Stimulated activated CD8-positive, alpha-beta memory T cell treated with anti-CD3 and anti-CD28 coated beads, Interleukin-7, amount 100 ng/mL, for 24 hours (primary cell): ENCODE measurements around the gene COL24A1.
"Not testable (repeated sequence)": the region's sequence is repeated elsewhere in the genome, so short reads cannot be mapped to it uniquely, and the experiment has no call there.

Experiments used
- DNase-seq: peaks from one replicate; pipeline ENCODE4 v3.0.0-alpha.2; 2020; ENCODE audit warnings: low read depth

The COL24A1 gene

GRCh38 chr1:85984636-85985035, 171.9 kb downstream of the COL24A1 start:
- DNase-seq: no peak

GRCh38 chr1:85983316-85983715, 173.3 kb downstream of the COL24A1 start:
- no peak for DNase-seq

GRCh38 chr1:85976516-85977205, 179.9 kb downstream of the COL24A1 start:
- DNase-seq: no peak

- no peak for DNase-seq
Observed at GRCh38 chr1:85975912-85976371, 180.6 kb downstream of the COL24A1 start.

GRCh38 chr1:85962457-85962856, 194.1 kb downstream of the COL24A1 start:
- no peak for DNase-seq

- DNase-seq: no peak
Observed at GRCh38 chr1:85957760-85958159, 198.8 kb downstream of the COL24A1 start.

GRCh38 chr1:85955218-85955617, 201.4 kb downstream of the COL24A1 start:
- not testable (repeated sequence) for DNase-seq

GRCh38 chr1:85952460-85952859, 204.1 kb downstream of the COL24A1 start:
- DNase-seq: no peak

- DNase-seq: no peak
Observed at GRCh38 chr1:85947186-85947585, 209.4 kb downstream of the COL24A1 start.

GRCh38 chr1:85943945-85944344, 212.6 kb downstream of the COL24A1 start:
- DNase-seq: no peak

GRCh38 chr1:85943526-85943925, 213.0 kb downstream of the COL24A1 start:
- DNase-seq: no peak

- no peak for DNase-seq
Observed at GRCh38 chr1:85940656-85941306, 215.8 kb downstream of the COL24A1 start.

- DNase-seq: no peak
Observed at GRCh38 chr1:85938829-85939228, 217.7 kb downstream of the COL24A1 start.

- no peak for DNase-seq
Observed at GRCh38 chr1:85936470-85936869, 220.1 kb downstream of the COL24A1 start.

GRCh38 chr1:85936057-85936456, 220.5 kb downstream of the COL24A1 start:
- no peak for DNase-seq

- no peak for DNase-seq
Observed at GRCh38 chr1:85935234-85935633, 221.3 kb downstream of the COL24A1 start.

GRCh38 chr1:85934516-85934915, 222.1 kb downstream of the COL24A1 start:
- DNase-seq: no peak

- no peak for DNase-seq
Observed at GRCh38 chr1:85933961-85934360, 222.6 kb downstream of the COL24A1 start.

GRCh38 chr1:85911742-85912141, 244.8 kb downstream of the COL24A1 start:
- no peak for DNase-seq

- DNase-seq: no peak
Observed at GRCh38 chr1:85900921-85901320, 255.7 kb downstream of the COL24A1 start.

- DNase-seq: no peak
Observed at GRCh38 chr1:85898861-85899260, 257.7 kb downstream of the COL24A1 start.

- DNase-seq: no peak
Observed at GRCh38 chr1:85894651-85895050, 261.9 kb downstream of the COL24A1 start.

GRCh38 chr1:85892366-85892765, 264.2 kb downstream of the COL24A1 start:
- DNase-seq: no peak

GRCh38 chr1:85889870-85890269, 266.7 kb downstream of the COL24A1 start:
- DNase-seq: no peak
